Measurements from ENCODE around the gene ARNT2. TPM values are rescaled to one million over a fixed set of nuclear protein-coding genes. Genes with fewer than 3 reads are reported as not detected.

Gene ARNT2
- total and polyA plus RNA-seq, 2 of the 13 experiments (the other 11 are each of a cell fraction or from before 2014, with no cell fraction given): 0.69 to 1.7 TPM

GRCh38 chr15:80485370-80486164 is 81.4 kb downstream of the ARNT2 start (continued):
- no peak for TF ChIP-seq ZBTB4 (CRISPR knock-in tag; IDR thresholded peaks at IDR 0.05; ENCODE audit: borderline replicate concordance)
- TF ChIP-seq RXRB (CRISPR knock-in tag; IDR thresholded peaks at IDR 0.05; ENCODE audit: borderline replicate concordance): no peak
- no peak for TF ChIP-seq ZNF552 (CRISPR knock-in tag; IDR thresholded peaks at IDR 0.05; ENCODE audit: borderline replicate concordance)
- no peak for TF ChIP-seq ZNF441 (CRISPR knock-in tag; IDR thresholded peaks at IDR 0.05; ENCODE audit: borderline replicate concordance)
- TF ChIP-seq HNF4G (IDR thresholded peaks at IDR 0.05; ENCODE audit: borderline replicate concordance, low read depth, low read length): 0 out of 2 replicates have a peak, but pooled peaks have one; percentile 3
- TF ChIP-seq HNF4G (CRISPR knock-in tag; IDR thresholded peaks at IDR 0.05; ENCODE audit: borderline replicate concordance, low read depth): no peak
- 0 out of 2 replicates have a peak, but pooled peaks have one; percentile 24 for TF ChIP-seq HNF4A (CRISPR knock-in tag; IDR thresholded peaks at IDR 0.05)
- peak; percentile 99 for TF ChIP-seq TP53 (CRISPR knock-in tag; conservative IDR thresholded peaks at IDR 0.05)
- TF ChIP-seq, protein P1, sequence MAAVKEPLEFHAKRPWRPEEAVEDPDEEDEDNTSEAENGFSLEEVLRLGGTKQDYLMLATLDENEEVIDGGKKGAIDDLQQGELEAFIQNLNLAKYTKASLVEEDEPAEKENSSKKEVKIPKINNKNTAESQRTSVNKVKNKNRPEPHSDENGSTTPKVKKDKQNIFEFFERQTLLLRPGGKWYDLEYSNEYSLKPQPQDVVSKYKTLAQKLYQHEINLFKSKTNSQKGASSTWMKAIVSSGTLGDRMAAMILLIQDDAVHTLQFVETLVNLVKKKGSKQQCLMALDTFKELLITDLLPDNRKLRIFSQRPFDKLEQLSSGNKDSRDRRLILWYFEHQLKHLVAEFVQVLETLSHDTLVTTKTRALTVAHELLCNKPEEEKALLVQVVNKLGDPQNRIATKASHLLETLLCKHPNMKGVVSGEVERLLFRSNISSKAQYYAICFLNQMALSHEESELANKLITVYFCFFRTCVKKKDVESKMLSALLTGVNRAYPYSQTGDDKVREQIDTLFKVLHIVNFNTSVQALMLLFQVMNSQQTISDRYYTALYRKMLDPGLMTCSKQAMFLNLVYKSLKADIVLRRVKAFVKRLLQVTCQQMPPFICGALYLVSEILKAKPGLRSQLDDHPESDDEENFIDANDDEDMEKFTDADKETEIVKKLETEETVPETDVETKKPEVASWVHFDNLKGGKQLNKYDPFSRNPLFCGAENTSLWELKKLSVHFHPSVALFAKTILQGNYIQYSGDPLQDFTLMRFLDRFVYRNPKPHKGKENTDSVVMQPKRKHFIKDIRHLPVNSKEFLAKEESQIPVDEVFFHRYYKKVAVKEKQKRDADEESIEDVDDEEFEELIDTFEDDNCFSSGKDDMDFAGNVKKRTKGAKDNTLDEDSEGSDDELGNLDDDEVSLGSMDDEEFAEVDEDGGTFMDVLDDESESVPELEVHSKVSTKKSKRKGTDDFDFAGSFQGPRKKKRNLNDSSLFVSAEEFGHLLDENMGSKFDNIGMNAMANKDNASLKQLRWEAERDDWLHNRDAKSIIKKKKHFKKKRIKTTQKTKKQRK (IDR thresholded peaks at IDR 0.05; ENCODE audit: low read length): no peak

Data from HepG2 (cell line).